IMR-90 (cell line): ENCODE data around the gene RASGRF1. TPM values are rescaled to one million over a fixed set of nuclear protein-coding genes. Genes with fewer than 3 reads are reported as not detected.

ENCODE experiments used
- ATAC-seq: fragments of 200-7000 bp; cut with Tn5 transposase; 2 replicates; pipeline ENCODE4 v1.9.1; 2020; ENCODE audit warnings: low read depth, mild to moderate bottlenecking, moderate library complexity
- BruUV-seq: library from RNA; stranded (reverse); fragments of 400-500 nt; replicated peaks from 2 replicates; lab custom pipeline; 2021; lab: Mats Ljungman, UMichigan
- CTCF ChIA-PET: fragments of 300-600 bp; formaldehyde crosslinking; extraction: SDS; loops from one replicate; lab custom pipeline; 2021; ENCODE audit warnings: antibody characterized with exemption; lab: Yijun Ruan, JAX
- POLR2A ChIA-PET: fragments of 300-600 bp; sonication (Branson Sonifier 250); formaldehyde crosslinking; loops from one replicate; lab custom pipeline; 2022; ENCODE audit warnings: antibody characterized with exemption; ENCODE audit not compliant: unreplicated experiment; lab: Charles Lee
- DNase-seq: peaks from one replicate; pipeline ENCODE4 v3.0.0; 2013
- H2AFZ ChIP-seq: replicated peaks from 2 replicates; pipeline ENCODE3; 2013; ENCODE audit warnings: low read length, mild to moderate bottlenecking; ENCODE audit not compliant: poor library complexity
- H2AK5ac ChIP-seq: 2 replicates; pipeline ENCODE4 v1.6.1; 2013; ENCODE audit warnings: low read depth, low read length, inconsistent platforms
- H2AK9ac ChIP-seq: replicated peaks from 2 replicates; pipeline ENCODE3; 2013; ENCODE audit warnings: mild to moderate bottlenecking, low read depth, low read length, moderate library complexity; ENCODE audit not compliant: poor library complexity
- H2BK120ac ChIP-seq: 2 replicates; pipeline ENCODE4 v1.6.1; 2013; ENCODE audit warnings: low read depth, low read length, inconsistent platforms
- H2BK15ac ChIP-seq: 3 replicates; pipeline ENCODE4 v1.6.1; 2013; ENCODE audit warnings: low read depth, low read length, inconsistent platforms
- H2BK20ac ChIP-seq: 2 replicates; pipeline ENCODE4 v1.6.1; 2013; ENCODE audit warnings: low read depth, mild to moderate bottlenecking, inconsistent platforms, low read length, moderate library complexity
- H2BK5ac ChIP-seq: 2 replicates; pipeline ENCODE4 v1.6.1; 2013; ENCODE audit warnings: mild to moderate bottlenecking, low read depth, low read length, inconsistent platforms; ENCODE audit not compliant: poor library complexity, severe bottlenecking
- H3K14ac ChIP-seq: replicated peaks from 2 replicates; pipeline ENCODE4 v1.6.1; 2013; ENCODE audit warnings: low read depth, low read length, inconsistent platforms
- H3K18ac ChIP-seq: 2 replicates; pipeline ENCODE4 v1.6.1; 2013; ENCODE audit warnings: low read depth, low read length, control low read depth
- H3K23ac ChIP-seq: 2 replicates; pipeline ENCODE4 v1.6.1; 2013; ENCODE audit warnings: low read depth, low read length, inconsistent platforms
- H3K27ac ChIP-seq: 2 replicates; pipeline ENCODE4 v1.5.1; 2013; ENCODE audit warnings: mild to moderate bottlenecking, control low read depth, low read length; ENCODE audit not compliant: insufficient read depth
- H3K27me3 ChIP-seq: 2 replicates; pipeline ENCODE4 v1.6.1; 2013; ENCODE audit warnings: low read length; ENCODE audit not compliant: control insufficient read depth, insufficient read depth
- H3K36me3 ChIP-seq: 2 replicates; pipeline ENCODE4 v1.6.1; 2013; ENCODE audit warnings: low read length, mixed read lengths; ENCODE audit not compliant: control insufficient read depth, insufficient read depth
- H3K4ac ChIP-seq: 2 replicates; pipeline ENCODE4 v1.6.1; 2013; ENCODE audit warnings: low read depth, low read length, inconsistent platforms
- H3K4me1 ChIP-seq: 2 replicates; pipeline ENCODE4 v1.6.1; 2013; ENCODE audit warnings: low read length, mixed read lengths; ENCODE audit not compliant: control insufficient read depth, insufficient read depth
- H3K4me2 ChIP-seq: 2 replicates; pipeline ENCODE4 v1.6.1; 2013; ENCODE audit warnings: low read depth, mild to moderate bottlenecking, control low read depth, low read length, moderate library complexity
- H3K4me3 ChIP-seq: 2 replicates; pipeline ENCODE4 v1.5.1; 2013; ENCODE audit warnings: low read depth, mild to moderate bottlenecking, control low read depth, low read length, moderate library complexity; ENCODE audit not compliant: insufficient read depth
- H3K56ac ChIP-seq: 2 replicates; pipeline ENCODE4 v1.6.1; 2013; ENCODE audit warnings: low read length, inconsistent platforms; ENCODE audit not compliant: insufficient read depth; ENCODE audit errors: extremely low read depth
- H3K79me1 ChIP-seq, 2 experiments: 2 replicates each; pipeline ENCODE4 v1.6.1; 2013; ENCODE audit warnings: low read length in 2 of 2, inconsistent platforms in 1 of 2, low read depth in 1 of 2
- H3K9ac ChIP-seq: 2 replicates; pipeline ENCODE4 v1.6.1; 2013; ENCODE audit warnings: low read depth, low read length, control low read depth
- H3K9me1 ChIP-seq: 2 replicates; pipeline ENCODE4 v1.6.1; 2013; ENCODE audit warnings: low read length, inconsistent platforms; ENCODE audit not compliant: insufficient read depth
- H3K9me3 ChIP-seq: 2 replicates; pipeline ENCODE4 v1.6.1; 2013; ENCODE audit warnings: low read length; ENCODE audit not compliant: control insufficient read depth, insufficient read depth
- H4K20me1 ChIP-seq: 2 replicates; pipeline ENCODE4 v1.6.1; 2013; ENCODE audit warnings: low read length, inconsistent platforms; ENCODE audit not compliant: insufficient read depth
- H4K5ac ChIP-seq: 2 replicates; pipeline ENCODE4 v1.6.1; 2013; ENCODE audit warnings: mild to moderate bottlenecking, low read depth, low read length, control low read depth
- H4K8ac ChIP-seq, 2 experiments: 2 replicates each; pipeline ENCODE4 v1.6.1; 2013; ENCODE audit warnings: low read depth in 2 of 2, low read length in 2 of 2, control low read depth in 1 of 2, inconsistent platforms in 1 of 2
- H4K91ac ChIP-seq: 2 replicates; pipeline ENCODE4 v1.6.1; 2013; ENCODE audit warnings: low read depth, low read length, inconsistent platforms; ENCODE audit not compliant: insufficient read depth
- BHLHE40 ChIP-seq: fragments of 150-350 bp; IDR thresholded peaks from 2 replicates; pipeline ENCODE4 v1.6.1; 2016; ENCODE audit warnings: mild to moderate bottlenecking, low read depth, low read length
- CEBPB ChIP-seq: IDR thresholded peaks from 2 replicates; pipeline ENCODE4 v1.6.1; 2012; ENCODE audit warnings: low read depth, low read length, improper control_type of control experiment
- CHD1 ChIP-seq: IDR thresholded peaks from 2 replicates; pipeline ENCODE4 v1.6.1; 2012; ENCODE audit warnings: low read depth, low read length, improper control_type of control experiment
- FOS ChIP-seq: fragments of 150-350 bp; IDR thresholded peaks from 2 replicates; pipeline ENCODE4 v1.6.1; 2016; ENCODE audit warnings: low read depth, low read length
- MAFK ChIP-seq: IDR thresholded peaks from 2 replicates; pipeline ENCODE4 v1.6.1; 2012; ENCODE audit warnings: low read depth, low read length, improper control_type of control experiment
- MAZ ChIP-seq: IDR thresholded peaks from 2 replicates; pipeline ENCODE4 v1.6.1; 2012; ENCODE audit warnings: low read depth, mild to moderate bottlenecking, low read length, improper control_type of control experiment, moderate library complexity, borderline replicate concordance
- MXI1 ChIP-seq: IDR thresholded peaks from 2 replicates; pipeline ENCODE4 v1.6.1; 2012; ENCODE audit warnings: low read depth, mild to moderate bottlenecking, low read length, moderate library complexity, borderline replicate concordance
- RAD21 ChIP-seq: IDR thresholded peaks from 2 replicates; pipeline ENCODE4 v1.6.1; 2012; ENCODE audit warnings: low read length, improper control_type of control experiment
- RFX5 ChIP-seq: IDR thresholded peaks from 2 replicates; pipeline ENCODE4 v1.8.0; 2012; ENCODE audit warnings: low read depth, mild to moderate bottlenecking, low read length, moderate library complexity
- SMC3 ChIP-seq: fragments of 150-350 bp; IDR thresholded peaks from 2 replicates; pipeline ENCODE4 v1.6.1; 2016; ENCODE audit warnings: low read depth, mild to moderate bottlenecking, antibody characterized with exemption, low read length, moderate library complexity
- WGBS, 2 experiments: methylation state at CpG; one replicate each; pipeline versions ENCODE4 v1.1.5 to v1.1.7; 2013; ENCODE audit warnings: missing lambda C conversion rate in 2 of 2; ENCODE audit not compliant: insufficient read length in 1 of 2; ENCODE audit errors: extremely low coverage in 2 of 2; 5-methylcytosine and 5-hydroxymethylcytosine counted together
- dilution Hi-C: fragments of 300-500 bp; cut with HindIII; formaldehyde crosslinking; loops from one replicate; pipeline ENCODE4 v1.14.3; 2018; ENCODE audit warnings: low sequenced_read_pairs; ENCODE audit not compliant: unreplicated experiment
- in situ Hi-C: fragments of 300-500 bp; cut with MboI; formaldehyde crosslinking; loops from 3 replicates; pipeline ENCODE4 v1.14.3; 2019; ENCODE audit warnings: low sequenced_read_pairs, inconsistent platforms, mixed read lengths
- intact Hi-C: fragments of 100-400 bp; cut with micrococcal nuclease; formaldehyde crosslinking; loops from 2 replicates; pipeline ENCODE4 v1.10.0; 2022
- polyA plus RNA-seq, 3 experiments: library from polyadenylated mRNA; depleted of rRNA; stranded (reverse); fragments of >200 nt; gene quantifications; 2 replicates each; pipeline ENCODE4 v1.2.3, GENCODE V29; 2012; ENCODE audit warnings: low replicate concordance in 1 of 3
- total RNA-seq: library from RNA; depleted of rRNA; stranded (reverse); fragments of >200 nt; gene quantifications from 2 replicates; pipeline ENCODE4 v1.2.3, GENCODE V29; 2012
- TF ChIP-seq, protein P1 (sequence below): conservative IDR thresholded peaks from 2 replicates; pipeline ENCODE4 v1.5.1; 2012; ENCODE audit warnings: mild to moderate bottlenecking, low read depth, low read length, improper control_type of control experiment
- TF ChIP-seq, protein P2 (sequence below): fragments of 150-350 bp; IDR thresholded peaks from 2 replicates; pipeline ENCODE4 v1.6.1; 2016; ENCODE audit warnings: low read depth, mild to moderate bottlenecking, low read length, moderate library complexity, borderline replicate concordance

Gene RASGRF1
- total and polyA plus RNA-seq, 2 of the 4 experiments (the other 2 are of a cell fraction) = under 0.01 to 0.15 TPM

DNA sequence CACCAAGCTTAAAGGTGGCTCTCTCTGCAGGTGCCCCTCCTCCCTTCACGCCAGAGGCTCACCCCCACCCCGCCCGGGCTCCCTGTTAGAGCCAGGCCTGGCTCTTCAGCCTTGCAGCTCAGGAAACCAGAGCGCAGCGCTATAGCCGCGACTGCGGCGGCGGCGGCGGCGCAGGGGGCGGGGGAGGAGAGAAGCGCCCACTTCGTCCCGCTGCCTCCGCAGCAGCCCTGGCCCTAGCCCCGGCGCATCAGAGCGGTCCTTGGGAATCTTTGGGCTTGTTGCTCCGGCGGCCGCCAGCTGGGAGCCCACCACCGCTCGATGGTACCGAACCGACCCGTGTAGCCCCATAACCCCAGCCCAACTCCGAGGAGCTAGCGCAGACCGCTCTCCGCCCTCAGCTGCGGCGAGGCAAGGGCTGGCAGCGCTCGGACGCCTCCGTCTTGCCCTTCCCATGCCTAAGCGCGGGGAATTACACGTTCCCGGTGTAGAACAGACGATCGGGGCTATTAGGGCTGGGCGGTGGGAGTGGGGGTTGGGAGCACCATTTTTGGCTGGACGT is 1.2 kb downstream of the RASGRF1 start:
- Histone ChIP-seq H2BK20ac (no peak overlapping the region), H4K20me1 (peaks cover 4% of the 10 kb centered on the region; the same call in 1 of the 2 replicates), H2BK15ac (no peak overlapping the region), H3K27me3 (peaks cover 46% of the 10 kb centered on the region), H3K27ac (no peak overlapping the region), H2AK5ac (no peak overlapping the region), H3K9me1 (no peaks in the 10 kb centered on the region), H2AFZ (no peak overlapping the region), H3K14ac (no peak overlapping the region), H3K9me3 (no peaks in the 10 kb centered on the region), H2BK5ac (no peak overlapping the region), H3K79me1 (no peaks in the 10 kb centered on the region), H3K18ac (no peak overlapping the region), H3K4ac (no peak overlapping the region), H3K4me1 (no peaks in the 10 kb centered on the region), H4K91ac (no peak overlapping the region), H2BK120ac (no peak overlapping the region), H4K5ac (no peak overlapping the region), H3K4me3 (no peak overlapping the region), H2AK9ac (no peak overlapping the region), H3K36me3 (no peaks in the 10 kb centered on the region), H3K9ac (no peak overlapping the region), H3K56ac (no peak overlapping the region), H3K4me2 (no peak overlapping the region), H3K23ac (no peak overlapping the region), H4K8ac (no peak overlapping the region)
- ATAC-seq (no peak), DNase-seq (no peak)
- dilution Hi-C loops (no loop called here), intact Hi-C loops (no loop called here), in situ Hi-C loops (no loop called here)
- no peak for TF ChIP-seq MAZ
- TF ChIP-seq RFX5 = no peak
- no peak for TF ChIP-seq RAD21
- TF ChIP-seq CEBPB = no peak
- no peak for TF ChIP-seq FOS
- TF ChIP-seq MXI1 = no peak
- TF ChIP-seq BHLHE40 = no peak
- TF ChIP-seq, protein P1, sequence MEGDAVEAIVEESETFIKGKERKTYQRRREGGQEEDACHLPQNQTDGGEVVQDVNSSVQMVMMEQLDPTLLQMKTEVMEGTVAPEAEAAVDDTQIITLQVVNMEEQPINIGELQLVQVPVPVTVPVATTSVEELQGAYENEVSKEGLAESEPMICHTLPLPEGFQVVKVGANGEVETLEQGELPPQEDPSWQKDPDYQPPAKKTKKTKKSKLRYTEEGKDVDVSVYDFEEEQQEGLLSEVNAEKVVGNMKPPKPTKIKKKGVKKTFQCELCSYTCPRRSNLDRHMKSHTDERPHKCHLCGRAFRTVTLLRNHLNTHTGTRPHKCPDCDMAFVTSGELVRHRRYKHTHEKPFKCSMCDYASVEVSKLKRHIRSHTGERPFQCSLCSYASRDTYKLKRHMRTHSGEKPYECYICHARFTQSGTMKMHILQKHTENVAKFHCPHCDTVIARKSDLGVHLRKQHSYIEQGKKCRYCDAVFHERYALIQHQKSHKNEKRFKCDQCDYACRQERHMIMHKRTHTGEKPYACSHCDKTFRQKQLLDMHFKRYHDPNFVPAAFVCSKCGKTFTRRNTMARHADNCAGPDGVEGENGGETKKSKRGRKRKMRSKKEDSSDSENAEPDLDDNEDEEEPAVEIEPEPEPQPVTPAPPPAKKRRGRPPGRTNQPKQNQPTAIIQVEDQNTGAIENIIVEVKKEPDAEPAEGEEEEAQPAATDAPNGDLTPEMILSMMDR = no peak
- no peak for TF ChIP-seq MAFK
- TF ChIP-seq SMC3 = no peak
- TF ChIP-seq, protein P2, sequence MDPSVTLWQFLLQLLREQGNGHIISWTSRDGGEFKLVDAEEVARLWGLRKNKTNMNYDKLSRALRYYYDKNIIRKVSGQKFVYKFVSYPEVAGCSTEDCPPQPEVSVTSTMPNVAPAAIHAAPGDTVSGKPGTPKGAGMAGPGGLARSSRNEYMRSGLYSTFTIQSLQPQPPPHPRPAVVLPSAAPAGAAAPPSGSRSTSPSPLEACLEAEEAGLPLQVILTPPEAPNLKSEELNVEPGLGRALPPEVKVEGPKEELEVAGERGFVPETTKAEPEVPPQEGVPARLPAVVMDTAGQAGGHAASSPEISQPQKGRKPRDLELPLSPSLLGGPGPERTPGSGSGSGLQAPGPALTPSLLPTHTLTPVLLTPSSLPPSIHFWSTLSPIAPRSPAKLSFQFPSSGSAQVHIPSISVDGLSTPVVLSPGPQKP = no peak
- no peak for TF ChIP-seq CHD1
- POLR2A ChIA-PET = no interaction called here
- 1% methylated on average over 16 of the region's 47 CpGs; no CpG with 5 or more reads in 1 of the 2 experiments for WGBS, 2 experiments
- no TSS peak for BruUV-seq
- CTCF ChIA-PET = no interaction called here
